ENCODE results near the gene ZNF217.
"Not testable (repeated sequence)": the region's sequence is repeated elsewhere in the genome, so short reads cannot be mapped to it uniquely, and the experiment has no call there.

ZNF217 gene

DNA sequence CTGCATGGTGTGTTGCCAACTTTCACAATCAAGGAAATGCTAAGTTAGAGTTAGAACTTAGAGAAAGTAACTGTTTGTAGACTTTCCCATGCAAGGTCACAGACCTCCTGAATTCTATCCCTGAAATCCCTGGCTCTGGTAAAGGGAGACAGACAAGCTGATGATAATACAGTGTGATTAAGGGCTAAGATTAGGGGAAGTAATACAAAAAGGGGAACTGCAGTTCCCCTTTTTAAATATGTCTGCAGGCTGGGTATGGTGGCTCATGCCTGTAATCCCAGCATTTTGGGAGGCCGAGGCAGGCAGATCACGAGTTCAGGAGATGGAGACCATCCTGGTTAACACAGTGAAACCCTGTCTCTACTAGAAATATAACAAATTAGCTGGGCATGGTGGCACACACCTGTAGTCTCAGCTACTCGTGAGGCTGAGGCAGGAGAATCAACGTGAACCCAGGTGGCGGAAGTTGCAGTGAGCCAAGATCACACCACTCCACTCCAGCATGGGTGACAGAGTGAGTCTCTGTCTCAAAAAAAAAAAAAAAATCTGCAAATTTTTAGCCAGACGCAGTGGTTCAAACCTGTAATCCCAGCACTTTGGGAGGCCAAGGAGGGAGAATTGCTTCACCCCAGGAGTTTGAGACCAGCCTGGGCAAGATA lies 60.9 kb downstream of the ZNF217 start:
- DNase-seq (ENCODE audit: low read depth in 2 of 2): not testable (repeated sequence)

- DNase-seq (ENCODE audit: low read depth in 2 of 2): no peak
Observed at GRCh38 chr20:53530440-53530839, 63.2 kb downstream of the ZNF217 start.

GRCh38 chr20:53529658-53530057 lies 64.0 kb downstream of the ZNF217 start:
- DNase-seq (ENCODE audit: low read depth in 2 of 2): no peak

GRCh38 chr20:53527196-53527595 lies 66.4 kb downstream of the ZNF217 start:
- no peak for DNase-seq (ENCODE audit: low read depth in 2 of 2)

DNA sequence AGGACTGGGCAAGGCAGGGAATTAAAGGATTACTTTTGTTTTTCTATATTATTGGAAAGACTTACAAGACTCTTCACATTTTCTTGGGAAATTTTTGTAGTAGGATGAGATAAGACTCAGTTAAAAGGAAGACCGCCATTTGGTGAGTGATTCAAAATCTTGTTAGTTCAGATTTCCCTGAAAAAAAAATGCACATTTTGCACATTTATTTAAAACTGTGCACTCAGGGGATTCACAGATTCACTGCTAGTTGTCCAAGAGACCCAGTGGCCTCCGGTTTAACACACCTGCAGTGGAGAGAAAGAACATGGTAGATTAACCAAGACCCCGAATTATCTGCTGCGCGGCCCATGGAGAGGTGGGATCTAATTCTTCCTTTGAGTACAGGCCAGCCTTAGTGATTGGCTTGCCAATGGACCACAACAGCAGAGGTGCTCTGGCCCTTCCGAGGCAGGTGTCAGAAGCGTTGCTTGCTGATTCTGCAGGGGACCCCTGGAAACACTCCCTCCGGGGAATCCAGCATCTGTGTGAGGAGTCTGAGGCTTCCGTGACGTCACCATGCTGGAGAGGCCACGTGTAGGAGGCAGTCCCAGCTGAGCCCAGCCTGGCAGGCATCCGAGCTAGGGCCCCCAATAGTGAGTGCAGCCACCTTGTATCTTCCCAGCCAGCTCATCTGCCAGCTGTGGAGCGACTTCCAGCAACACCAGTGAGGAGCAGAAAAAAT lies 68.9 kb downstream of the ZNF217 start:
- DNase-seq (ENCODE audit: low read depth in 2 of 2): no peak

DNA sequence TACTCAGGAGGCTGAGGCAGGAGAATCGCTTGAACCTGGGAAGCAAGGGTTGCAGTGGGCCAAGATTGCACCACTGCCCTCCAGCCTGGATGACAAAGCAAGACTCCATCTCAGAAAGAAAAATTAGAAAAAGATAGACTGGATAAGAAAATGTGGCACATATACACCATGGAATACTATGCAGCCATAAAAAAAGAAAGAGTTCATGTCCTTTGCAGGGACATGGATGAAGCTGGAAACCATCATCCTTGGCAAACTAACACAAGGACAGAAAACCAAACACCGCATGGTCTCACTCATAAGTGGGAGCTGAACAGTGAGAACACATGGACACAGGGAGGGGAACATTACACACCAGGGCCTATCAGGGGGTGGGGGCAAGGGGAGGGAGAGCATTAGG lies 70.0 kb downstream of the ZNF217 start:
- not testable (repeated sequence) for DNase-seq (ENCODE audit: low read depth in 2 of 2)

DNA sequence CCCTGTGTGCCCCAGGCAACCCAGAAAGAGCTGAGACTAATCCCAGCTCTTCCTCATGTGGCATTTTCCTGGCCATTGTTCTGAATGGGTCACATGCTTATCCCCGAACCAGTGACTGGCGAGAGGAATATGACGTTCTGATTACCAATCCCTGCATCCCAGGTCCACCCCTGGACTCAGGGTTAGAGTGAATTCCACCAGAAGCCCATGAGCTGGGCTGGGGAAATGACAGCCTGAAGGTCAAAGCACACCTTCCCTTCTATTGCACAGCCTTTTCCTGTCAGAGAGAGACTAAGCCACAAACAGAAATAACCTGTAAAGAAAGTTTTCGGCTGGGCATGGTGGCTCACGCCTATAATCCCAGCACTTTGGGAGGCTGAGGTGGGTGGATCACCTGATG lies 70.9 kb downstream of the ZNF217 start:
- no peak for DNase-seq (ENCODE audit: low read depth in 2 of 2)

DNA sequence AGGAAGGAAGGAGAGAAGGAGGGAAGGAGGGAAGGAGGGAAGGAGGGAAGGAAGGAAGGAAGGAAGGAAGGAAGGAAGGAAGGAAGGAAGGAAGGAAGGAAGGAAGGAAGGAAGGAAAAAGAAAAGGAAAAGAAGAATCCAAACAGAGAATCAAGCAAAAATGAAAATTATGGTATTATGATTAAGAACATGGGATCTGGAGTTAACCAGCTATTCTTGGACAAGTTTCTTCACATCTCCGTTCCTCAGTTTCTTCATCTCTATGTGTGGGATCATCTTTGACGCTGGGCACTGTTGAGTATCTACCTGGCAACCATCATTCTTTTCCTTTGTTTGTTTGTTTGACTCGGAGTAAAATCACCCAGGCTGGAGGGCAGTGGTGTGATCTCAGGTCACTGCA lies 71.6 kb downstream of the ZNF217 start:
- DNase-seq (ENCODE audit: low read depth in 2 of 2): no peak

GRCh38 chr20:53521421-53521820 lies 72.2 kb downstream of the ZNF217 start:
- DNase-seq (ENCODE audit: low read depth in 2 of 2): not testable (repeated sequence)

- no peak for DNase-seq (ENCODE audit: low read depth in 2 of 2)
Observed at GRCh38 chr20:53517146-53517545, 76.5 kb downstream of the ZNF217 start.

All from stimulated activated CD8-positive, alpha-beta memory T cell treated with anti-CD3 and anti-CD28 coated beads, Interleukin-7, amount 100 ng/mL, for 1 hour (primary cell).